AG10803 (cell line): ENCODE results near the gene AHRR.

Experiments used
- DNase-seq: peaks from one replicate; pipeline ENCODE4 v3.0.0; 2010; ENCODE audit warnings: low read depth
- H3K4me3 ChIP-seq: 2 replicates; pipeline ENCODE4 v1.5.1; 2011; ENCODE audit warnings: mild to moderate bottlenecking, low read length, control low read depth
- CTCF ChIP-seq: conservative IDR thresholded peaks from 2 replicates; pipeline ENCODE4 v1.5.1; 2011; ENCODE audit warnings: mild to moderate bottlenecking, low read length, control low read depth, inconsistent platforms

AHRR gene

GRCh38 chr5:388266-389196 is 67.0 kb downstream of the AHRR start:
- no peak for TF ChIP-seq CTCF
- DNase-seq, result no peak
- no peak overlapping the region for H3K4me3 ChIP-seq

GRCh38 chr5:389197-389821 is 67.8 kb downstream of the AHRR start:
- no peak for DNase-seq
- no peak for TF ChIP-seq CTCF
- no peak overlapping the region for H3K4me3 ChIP-seq

- DNase-seq, result no peak
- TF ChIP-seq CTCF, result no peak
- no peak overlapping the region for H3K4me3 ChIP-seq
Measured at GRCh38 chr5:389891-390622, 68.5 kb downstream of the AHRR start.

GRCh38 chr5:390623-391491 is 69.3 kb downstream of the AHRR start:
- TF ChIP-seq CTCF, result no peak
- H3K4me3 ChIP-seq, result no peak overlapping the region

GRCh38 chr5:392431-392988 is 71.0 kb downstream of the AHRR start:
- DNase-seq, result peak; percentile 49
- no peak overlapping the region for H3K4me3 ChIP-seq
- TF ChIP-seq CTCF, result no peak

More at GRCh38 chr5:390623-391491, 69.3 kb downstream of the AHRR start:
- DNase-seq, result no peak

- TF ChIP-seq CTCF, result peak; percentile 17; the same call in 1 of the 2 replicates
- no peak overlapping the region for H3K4me3 ChIP-seq
- DNase-seq, result peak; percentile 51
Measured at GRCh38 chr5:393846-394275, 72.3 kb downstream of the AHRR start.
